ENCODE results near the gene CDK15.

DNA sequence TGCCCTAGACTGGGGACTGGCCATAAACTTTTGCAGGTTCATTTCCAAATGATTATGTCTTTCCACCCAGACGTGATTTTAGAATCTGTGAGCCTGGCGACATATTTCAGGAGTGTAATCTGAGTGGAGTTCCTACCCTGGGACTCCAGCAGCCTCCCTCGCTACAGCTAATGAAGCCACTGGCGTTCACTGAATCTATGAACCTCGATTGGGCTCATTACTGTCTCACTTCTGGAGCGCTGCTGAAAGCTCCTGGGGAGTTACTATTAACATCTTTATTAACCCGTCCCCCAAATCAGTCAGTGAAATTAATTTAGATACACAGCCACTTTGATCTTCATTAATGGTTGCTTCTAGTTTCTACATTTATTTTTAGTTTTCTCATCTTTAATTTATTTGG, 56.5 kb downstream of the CDK15 start:
- TF ChIP-seq ZFP30 (CRISPR knock-in tag; IDR thresholded peaks at IDR 0.05; ENCODE audit: borderline replicate concordance) (no peak), CHD2 (IDR thresholded peaks at IDR 0.05; ENCODE audit: low read depth, low read length) (no peak), NR2C2 (CRISPR knock-in tag; IDR thresholded peaks at IDR 0.05) (no peak), NR2C2 (tag; IDR thresholded peaks at IDR 0.05) (no peak), ESRRA (IDR thresholded peaks at IDR 0.05; ENCODE audit: borderline replicate concordance, low read depth) (no peak), NR1H2 (CRISPR knock-in tag; IDR thresholded peaks at IDR 0.05) (no peak)
- TF ChIP-seq, protein P1, sequence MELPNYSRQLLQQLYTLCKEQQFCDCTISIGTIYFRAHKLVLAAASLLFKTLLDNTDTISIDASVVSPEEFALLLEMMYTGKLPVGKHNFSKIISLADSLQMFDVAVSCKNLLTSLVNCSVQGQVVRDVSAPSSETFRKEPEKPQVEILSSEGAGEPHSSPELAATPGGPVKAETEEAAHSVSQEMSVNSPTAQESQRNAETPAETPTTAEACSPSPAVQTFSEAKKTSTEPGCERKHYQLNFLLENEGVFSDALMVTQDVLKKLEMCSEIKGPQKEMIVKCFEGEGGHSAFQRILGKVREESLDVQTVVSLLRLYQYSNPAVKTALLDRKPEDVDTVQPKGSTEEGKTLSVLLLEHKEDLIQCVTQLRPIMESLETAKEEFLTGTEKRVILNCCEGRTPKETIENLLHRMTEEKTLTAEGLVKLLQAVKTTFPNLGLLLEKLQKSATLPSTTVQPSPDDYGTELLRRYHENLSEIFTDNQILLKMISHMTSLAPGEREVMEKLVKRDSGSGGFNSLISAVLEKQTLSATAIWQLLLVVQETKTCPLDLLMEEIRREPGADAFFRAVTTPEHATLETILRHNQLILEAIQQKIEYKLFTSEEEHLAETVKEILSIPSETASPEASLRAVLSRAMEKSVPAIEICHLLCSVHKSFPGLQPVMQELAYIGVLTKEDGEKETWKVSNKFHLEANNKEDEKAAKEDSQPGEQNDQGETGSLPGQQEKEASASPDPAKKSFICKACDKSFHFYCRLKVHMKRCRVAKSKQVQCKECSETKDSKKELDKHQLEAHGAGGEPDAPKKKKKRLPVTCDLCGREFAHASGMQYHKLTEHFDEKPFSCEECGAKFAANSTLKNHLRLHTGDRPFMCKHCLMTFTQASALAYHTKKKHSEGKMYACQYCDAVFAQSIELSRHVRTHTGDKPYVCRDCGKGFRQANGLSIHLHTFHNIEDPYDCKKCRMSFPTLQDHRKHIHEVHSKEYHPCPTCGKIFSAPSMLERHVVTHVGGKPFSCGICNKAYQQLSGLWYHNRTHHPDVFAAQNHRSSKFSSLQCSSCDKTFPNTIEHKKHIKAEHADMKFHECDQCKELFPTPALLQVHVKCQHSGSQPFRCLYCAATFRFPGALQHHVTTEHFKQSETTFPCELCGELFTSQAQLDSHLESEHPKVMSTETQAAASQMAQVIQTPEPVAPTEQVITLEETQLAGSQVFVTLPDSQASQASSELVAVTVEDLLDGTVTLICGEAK (IDR thresholded peaks at IDR 0.05) = no peak
- TF ChIP-seq, protein P1 (CRISPR knock-in tag; IDR thresholded peaks at IDR 0.05) = no peak
- TF ChIP-seq, protein P2, sequence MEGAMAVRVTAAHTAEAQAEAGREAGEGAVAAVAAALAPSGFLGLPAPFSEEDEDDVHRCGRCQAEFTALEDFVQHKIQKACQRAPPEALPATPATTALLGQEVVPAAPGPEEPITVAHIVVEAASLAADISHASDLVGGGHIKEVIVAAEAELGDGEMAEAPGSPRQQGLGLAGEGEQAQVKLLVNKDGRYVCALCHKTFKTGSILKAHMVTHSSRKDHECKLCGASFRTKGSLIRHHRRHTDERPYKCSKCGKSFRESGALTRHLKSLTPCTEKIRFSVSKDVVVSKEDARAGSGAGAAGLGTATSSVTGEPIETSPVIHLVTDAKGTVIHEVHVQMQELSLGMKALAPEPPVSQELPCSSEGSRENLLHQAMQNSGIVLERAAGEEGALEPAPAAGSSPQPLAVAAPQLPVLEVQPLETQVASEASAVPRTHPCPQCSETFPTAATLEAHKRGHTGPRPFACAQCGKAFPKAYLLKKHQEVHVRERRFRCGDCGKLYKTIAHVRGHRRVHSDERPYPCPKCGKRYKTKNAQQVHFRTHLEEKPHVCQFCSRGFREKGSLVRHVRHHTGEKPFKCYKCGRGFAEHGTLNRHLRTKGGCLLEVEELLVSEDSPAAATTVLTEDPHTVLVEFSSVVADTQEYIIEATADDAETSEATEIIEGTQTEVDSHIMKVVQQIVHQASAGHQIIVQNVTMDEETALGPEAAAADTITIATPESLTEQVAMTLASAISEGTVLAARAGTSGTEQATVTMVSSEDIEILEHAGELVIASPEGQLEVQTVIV (CRISPR knock-in tag; IDR thresholded peaks at IDR 0.05; ENCODE audit: borderline replicate concordance) = no peak
- TF ChIP-seq, protein P3, sequence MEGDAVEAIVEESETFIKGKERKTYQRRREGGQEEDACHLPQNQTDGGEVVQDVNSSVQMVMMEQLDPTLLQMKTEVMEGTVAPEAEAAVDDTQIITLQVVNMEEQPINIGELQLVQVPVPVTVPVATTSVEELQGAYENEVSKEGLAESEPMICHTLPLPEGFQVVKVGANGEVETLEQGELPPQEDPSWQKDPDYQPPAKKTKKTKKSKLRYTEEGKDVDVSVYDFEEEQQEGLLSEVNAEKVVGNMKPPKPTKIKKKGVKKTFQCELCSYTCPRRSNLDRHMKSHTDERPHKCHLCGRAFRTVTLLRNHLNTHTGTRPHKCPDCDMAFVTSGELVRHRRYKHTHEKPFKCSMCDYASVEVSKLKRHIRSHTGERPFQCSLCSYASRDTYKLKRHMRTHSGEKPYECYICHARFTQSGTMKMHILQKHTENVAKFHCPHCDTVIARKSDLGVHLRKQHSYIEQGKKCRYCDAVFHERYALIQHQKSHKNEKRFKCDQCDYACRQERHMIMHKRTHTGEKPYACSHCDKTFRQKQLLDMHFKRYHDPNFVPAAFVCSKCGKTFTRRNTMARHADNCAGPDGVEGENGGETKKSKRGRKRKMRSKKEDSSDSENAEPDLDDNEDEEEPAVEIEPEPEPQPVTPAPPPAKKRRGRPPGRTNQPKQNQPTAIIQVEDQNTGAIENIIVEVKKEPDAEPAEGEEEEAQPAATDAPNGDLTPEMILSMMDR (IDR thresholded peaks at IDR 0.05 in 2 of 3, conservative IDR thresholded peaks at IDR 0.05 in 1 of 3; ENCODE audit: insufficient read depth in 2 of 3, low read depth in 1 of 3, low read length in 3 of 3) = no peak

Measured in K562 (cell line).